Parathyroid adenoma (tissue), 2 donors: ENCODE results near the gene LLGL1.

Experiments used
- H2AFZ ChIP-seq: fragments of 300-600 bp; sonication (generic); one replicate; pipeline ENCODE4 v1.7.0; 2017; ENCODE audit warnings: antibody characterized with exemption, mild to moderate bottlenecking
- H3K27ac ChIP-seq: fragments of 300-600 bp; sonication (generic); one replicate; pipeline ENCODE4 v1.7.0; 2017
- H3K27me3 ChIP-seq: fragments of 300-600 bp; sonication (generic); one replicate; pipeline ENCODE4 v1.7.0; 2017; ENCODE audit warnings: low read length; ENCODE audit not compliant: control insufficient read depth, insufficient read depth
- H3K36me3 ChIP-seq: fragments of 300-600 bp; sonication (generic); one replicate; pipeline ENCODE4 v1.7.0; 2017; ENCODE audit warnings: low read length; ENCODE audit not compliant: control insufficient read depth, insufficient read depth
- H3K4me1 ChIP-seq: fragments of 300-600 bp; sonication (generic); one replicate; pipeline ENCODE4 v1.7.0; 2017; ENCODE audit warnings: control low read depth
- H3K4me2 ChIP-seq: fragments of 300-600 bp; sonication (generic); one replicate; pipeline ENCODE4 v1.7.0; 2017; ENCODE audit warnings: low read length
- H3K4me3 ChIP-seq: fragments of 300-600 bp; sonication (generic); one replicate; pipeline ENCODE4 v1.7.0; 2017; ENCODE audit warnings: low read depth, low read length
- H3K79me2 ChIP-seq: fragments of 300-600 bp; sonication (generic); one replicate; pipeline ENCODE4 v1.7.0; 2017; ENCODE audit warnings: control low read depth
- H3K9ac ChIP-seq: fragments of 300-600 bp; sonication (generic); one replicate; pipeline ENCODE4 v1.7.0; 2017; ENCODE audit warnings: mild to moderate bottlenecking
- H3K9me3 ChIP-seq: fragments of 300-600 bp; sonication (generic); one replicate; pipeline ENCODE4 v1.7.0; 2017; ENCODE audit warnings: low read length; ENCODE audit not compliant: control insufficient read depth
- TF ChIP-seq, protein P1 (sequence below): fragments of 300-600 bp; sonication (generic); IDR thresholded peaks from one replicate; pipeline ENCODE4 v1.7.0; 2017; ENCODE audit warnings: antibody characterized with exemption, mild to moderate bottlenecking
- donor health status: primary hyperparathyroidism.

Gene LLGL1

GRCh38 chr17:18241229-18241871, 15.9 kb downstream of the LLGL1 start:
- no peaks in the 10 kb centered on the region for H3K36me3 ChIP-seq
- no peak overlapping the region for H2AFZ ChIP-seq
- H3K27ac ChIP-seq: no peak overlapping the region
- no peak overlapping the region for H3K4me3 ChIP-seq
- H3K4me2 ChIP-seq: no peak overlapping the region
- TF ChIP-seq, protein P1, sequence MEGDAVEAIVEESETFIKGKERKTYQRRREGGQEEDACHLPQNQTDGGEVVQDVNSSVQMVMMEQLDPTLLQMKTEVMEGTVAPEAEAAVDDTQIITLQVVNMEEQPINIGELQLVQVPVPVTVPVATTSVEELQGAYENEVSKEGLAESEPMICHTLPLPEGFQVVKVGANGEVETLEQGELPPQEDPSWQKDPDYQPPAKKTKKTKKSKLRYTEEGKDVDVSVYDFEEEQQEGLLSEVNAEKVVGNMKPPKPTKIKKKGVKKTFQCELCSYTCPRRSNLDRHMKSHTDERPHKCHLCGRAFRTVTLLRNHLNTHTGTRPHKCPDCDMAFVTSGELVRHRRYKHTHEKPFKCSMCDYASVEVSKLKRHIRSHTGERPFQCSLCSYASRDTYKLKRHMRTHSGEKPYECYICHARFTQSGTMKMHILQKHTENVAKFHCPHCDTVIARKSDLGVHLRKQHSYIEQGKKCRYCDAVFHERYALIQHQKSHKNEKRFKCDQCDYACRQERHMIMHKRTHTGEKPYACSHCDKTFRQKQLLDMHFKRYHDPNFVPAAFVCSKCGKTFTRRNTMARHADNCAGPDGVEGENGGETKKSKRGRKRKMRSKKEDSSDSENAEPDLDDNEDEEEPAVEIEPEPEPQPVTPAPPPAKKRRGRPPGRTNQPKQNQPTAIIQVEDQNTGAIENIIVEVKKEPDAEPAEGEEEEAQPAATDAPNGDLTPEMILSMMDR: no peak
- H3K27me3 ChIP-seq: no peaks in the 10 kb centered on the region
- no peaks in the 10 kb centered on the region for H3K4me1 ChIP-seq
- H3K9me3 ChIP-seq: no peaks in the 10 kb centered on the region
- no peaks in the 10 kb centered on the region for H3K79me2 ChIP-seq
- no peak overlapping the region for H3K9ac ChIP-seq

GRCh38 chr17:18245038-18245776, 19.8 kb downstream of the LLGL1 start:
- TF ChIP-seq, protein P1: no peak
- H2AFZ ChIP-seq: no peak overlapping the region
- H3K79me2 ChIP-seq: no peaks in the 10 kb centered on the region
- H3K36me3 ChIP-seq: no peaks in the 10 kb centered on the region
- no peak overlapping the region for H3K4me2 ChIP-seq
- H3K4me1 ChIP-seq: no peaks in the 10 kb centered on the region
- no peak overlapping the region for H3K27ac ChIP-seq
- no peaks in the 10 kb centered on the region for H3K9me3 ChIP-seq
- H3K9ac ChIP-seq: no peak overlapping the region
- no peaks in the 10 kb centered on the region for H3K27me3 ChIP-seq
- H3K4me3 ChIP-seq: no peak overlapping the region

DNA sequence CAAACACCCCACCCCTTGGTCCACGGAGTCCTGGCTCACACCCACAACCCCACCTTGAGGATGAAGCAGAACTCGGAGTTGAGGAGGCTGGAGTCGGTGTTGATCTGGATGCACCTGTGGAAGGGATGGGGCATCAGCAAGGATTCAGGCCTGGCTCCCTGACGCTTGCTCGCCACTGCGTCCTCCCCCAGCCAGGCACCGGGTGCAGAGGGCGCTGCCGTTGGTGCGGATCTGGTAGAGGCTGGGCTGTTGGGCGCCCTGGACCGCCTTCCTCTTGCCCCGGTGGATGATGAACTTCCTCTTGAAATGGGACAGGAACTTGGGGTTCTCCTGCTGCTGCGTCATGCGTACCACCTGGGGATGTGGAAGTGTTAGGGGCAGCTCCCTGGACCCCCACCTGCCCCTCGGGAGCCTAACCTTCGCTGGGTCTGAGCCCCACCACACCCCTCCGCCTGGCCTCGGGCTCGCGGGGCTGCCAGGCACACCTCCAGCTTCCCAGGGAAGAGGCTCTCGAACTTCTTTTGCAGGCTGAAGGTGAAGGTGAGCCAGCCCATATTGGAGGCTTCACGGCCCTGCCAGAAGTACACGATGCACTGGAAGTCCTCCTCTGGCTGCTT, 20.8 kb downstream of the LLGL1 start:
- H3K4me1 ChIP-seq: no peaks in the 10 kb centered on the region
- no peaks in the 10 kb centered on the region for H3K9me3 ChIP-seq
- TF ChIP-seq, protein P1: no peak
- H3K27me3 ChIP-seq: no peaks in the 10 kb centered on the region
- no peak overlapping the region for H3K27ac ChIP-seq
- no peak overlapping the region for H2AFZ ChIP-seq
- H3K4me2 ChIP-seq: no peak overlapping the region
- H3K9ac ChIP-seq: no peak overlapping the region
- no peak overlapping the region for H3K4me3 ChIP-seq
- H3K36me3 ChIP-seq: no peaks in the 10 kb centered on the region
- no peaks in the 10 kb centered on the region for H3K79me2 ChIP-seq

DNA sequence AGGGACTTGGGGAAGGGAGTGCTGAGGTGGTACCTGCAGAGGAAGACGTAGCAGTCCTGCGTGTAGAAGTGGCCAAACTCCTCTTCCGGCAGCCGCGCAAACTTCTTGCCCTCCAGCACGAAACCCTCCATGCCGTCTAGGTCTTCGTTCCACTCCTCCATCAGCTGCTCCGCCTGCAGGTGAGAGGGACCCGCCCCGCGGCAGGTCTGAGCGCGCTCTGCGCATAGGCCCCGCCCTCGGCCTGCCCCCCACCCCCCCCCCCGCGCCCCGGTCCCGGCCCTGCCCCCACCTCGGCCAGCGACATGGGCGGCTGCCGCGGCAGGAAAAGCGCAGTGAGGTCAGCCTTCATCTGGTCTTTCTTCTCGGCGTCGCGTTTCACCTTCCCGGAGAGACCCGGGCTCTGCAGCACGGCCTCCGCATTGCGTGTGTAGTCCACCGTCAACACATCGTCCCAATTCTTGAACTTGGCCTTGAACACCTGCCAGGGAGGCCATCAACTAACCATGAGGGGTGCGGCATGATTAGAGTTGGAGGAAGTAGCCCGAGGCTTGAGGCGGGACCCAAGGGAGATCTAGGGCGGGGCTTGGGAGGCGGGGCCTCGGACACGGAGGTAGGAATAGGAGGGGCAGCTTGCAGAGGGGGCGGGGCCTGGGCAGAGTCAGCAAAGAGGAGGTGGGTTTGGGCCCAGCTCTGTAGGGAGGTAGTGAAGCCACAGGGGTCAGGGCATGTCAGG, 21.6 kb downstream of the LLGL1 start:
- Histone ChIP-seq H3K9ac (no peak overlapping the region), H3K4me2 (no peak overlapping the region), H2AFZ (no peak overlapping the region), H3K79me2 (peaks cover 4% of the 10 kb centered on the region), H3K9me3 (no peaks in the 10 kb centered on the region), H3K27me3 (no peaks in the 10 kb centered on the region), H3K4me3 (no peak overlapping the region), H3K36me3 (no peaks in the 10 kb centered on the region), H3K4me1 (no peaks in the 10 kb centered on the region), H3K27ac (no peak overlapping the region)
- TF ChIP-seq, protein P1: no peak
